ENCODE results near the gene FADS6. TPM values are rescaled to one million over a fixed set of nuclear protein-coding genes. Genes with fewer than 3 reads are reported as not detected.

The FADS6 gene
- total RNA-seq, 1 experiment from 2014 or later, result not detected

DNA sequence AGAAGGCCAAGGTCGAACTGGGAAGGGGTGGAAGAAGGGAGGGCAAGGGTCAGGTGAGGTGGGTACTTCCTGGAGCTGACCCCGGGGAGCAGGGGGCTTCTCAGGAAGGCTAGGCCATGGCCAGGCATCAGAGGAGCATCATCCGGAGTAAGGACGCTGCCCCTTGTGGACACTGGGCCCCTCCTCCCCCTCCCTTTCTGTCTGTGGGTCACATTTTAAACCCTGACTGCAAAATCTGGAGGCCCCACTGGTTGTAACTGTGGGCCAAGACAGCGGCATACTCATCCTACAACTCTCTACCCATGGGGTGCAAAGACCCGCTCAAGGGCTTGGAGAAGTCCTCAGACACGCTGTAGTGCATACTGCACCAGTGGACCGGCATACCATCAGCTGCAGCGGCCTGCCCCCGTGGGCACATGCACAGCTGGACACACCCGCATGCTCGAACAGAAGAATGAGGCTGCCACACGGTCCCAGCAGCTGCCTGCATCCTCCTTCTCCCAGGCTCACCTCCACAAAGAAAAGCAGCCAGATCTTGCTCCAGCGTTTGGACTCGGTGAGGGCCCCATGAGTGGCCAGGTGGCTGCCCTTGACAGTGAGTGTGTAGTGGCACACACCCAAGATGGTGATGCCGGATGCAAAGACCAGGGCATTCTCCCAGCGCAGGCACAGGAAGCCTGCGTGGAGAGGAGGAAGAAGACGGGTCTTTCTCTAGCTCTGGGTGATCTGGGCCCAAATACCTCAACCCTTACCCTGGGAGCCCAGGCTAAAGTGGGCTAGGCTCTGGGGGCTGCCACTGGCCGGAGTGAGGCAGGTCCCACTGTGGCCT, 1.2 kb downstream of the FADS6 start:
- Histone ChIP-seq H3K36me3 (no peaks in the 10 kb centered on the region), H3K9me3 (replicated peaks) (no peaks in the 10 kb centered on the region; the same call in 1 of the 2 replicates), H3K4me1 (replicated peaks) (no peaks in the 10 kb centered on the region), H3K27me3 (replicated peaks) (peaks cover 94% of the 10 kb centered on the region), H3K4me3 (no peak overlapping the region), H3K27ac (no peak overlapping the region)
- no peak for DNase-seq (ENCODE audit: low read depth in 1 of 2, low spot score in 2 of 2)

DNA sequence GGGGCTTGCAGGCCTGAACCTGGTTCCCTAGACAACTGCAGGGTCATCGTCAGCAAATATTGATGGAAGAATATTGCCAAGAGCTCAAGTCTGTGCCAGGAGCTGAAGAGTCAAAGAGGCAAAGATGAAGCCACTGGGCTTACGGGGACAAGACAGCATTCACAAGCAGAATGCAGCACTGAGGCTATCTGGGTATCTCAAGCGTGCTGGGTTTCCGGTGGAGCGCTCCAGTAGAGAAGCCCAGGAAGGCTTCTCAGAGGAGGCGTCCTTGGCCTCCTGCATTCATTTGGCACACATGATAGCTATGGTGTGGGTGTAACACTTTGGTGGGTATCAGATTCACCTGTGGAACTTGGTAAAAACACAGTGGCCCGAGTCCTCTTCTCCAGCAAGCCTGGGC, 2.9 kb downstream of the FADS6 start:
- Histone ChIP-seq H3K36me3 (no peaks in the 10 kb centered on the region), H3K4me1 (replicated peaks) (no peaks in the 10 kb centered on the region), H3K4me3 (no peak overlapping the region), H3K27ac (no peak overlapping the region), H3K9me3 (replicated peaks) (no peaks in the 10 kb centered on the region; the same call in 1 of the 2 replicates), H3K27me3 (replicated peaks) (peaks cover 90% of the 10 kb centered on the region)
- DNase-seq (ENCODE audit: low read depth in 1 of 2, low spot score in 2 of 2), result no peak

DNA sequence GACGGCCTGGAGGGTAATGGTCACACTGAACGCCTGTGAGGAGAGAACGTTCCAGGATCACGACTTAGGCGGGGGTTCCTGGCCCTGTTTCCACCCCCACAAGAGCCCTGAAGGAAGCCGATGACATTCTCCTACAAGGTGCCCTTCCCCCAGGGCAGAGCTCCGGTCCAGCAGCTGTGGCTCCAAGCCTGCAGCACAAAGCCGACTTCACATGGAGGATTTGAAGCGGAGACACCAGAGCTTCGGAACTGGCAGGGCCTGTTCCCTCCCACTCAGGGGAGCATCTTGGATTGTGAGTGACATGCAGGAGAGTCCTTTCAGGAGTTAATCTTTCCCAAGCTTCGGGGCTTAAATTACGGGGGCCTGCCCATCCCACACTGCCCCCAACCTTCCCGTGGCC, 5.0 kb downstream of the FADS6 start:
- Histone ChIP-seq H3K36me3 (no peaks in the 10 kb centered on the region), H3K4me1 (replicated peaks) (no peaks in the 10 kb centered on the region), H3K9me3 (replicated peaks) (no peaks in the 10 kb centered on the region; the same call in 1 of the 2 replicates), H3K27me3 (replicated peaks) (peaks cover 88% of the 10 kb centered on the region), H3K27ac (no peak overlapping the region), H3K4me3 (no peak overlapping the region)
- DNase-seq (ENCODE audit: low read depth in 1 of 2, low spot score in 2 of 2), result no peak

DNA sequence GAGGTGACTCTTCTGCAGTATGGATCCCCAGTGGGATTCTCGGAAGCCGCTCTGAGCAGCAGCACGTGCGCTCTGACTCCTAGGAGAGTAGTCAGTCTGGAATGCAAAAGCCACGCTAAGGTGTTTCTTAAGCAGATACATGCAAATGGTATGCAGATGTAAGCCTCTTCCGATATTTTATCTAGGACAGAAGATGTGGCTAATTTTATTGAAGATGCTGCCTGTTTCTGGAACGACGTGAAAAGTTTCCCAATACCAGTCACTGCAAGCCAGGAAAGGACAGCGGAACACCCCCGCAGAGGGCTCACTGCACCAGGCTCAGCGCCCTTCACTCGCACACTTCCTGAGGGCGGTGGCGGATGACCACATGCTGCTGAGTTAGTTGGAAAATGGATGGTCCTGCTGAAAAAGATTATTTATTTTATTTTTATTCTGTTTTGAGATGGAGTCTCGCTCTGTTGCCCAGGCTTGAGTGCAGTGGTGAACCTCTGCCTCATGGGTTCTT, 10.1 kb downstream of the FADS6 start:
- Histone ChIP-seq H3K27ac (no peak overlapping the region), H3K4me3 (no peak overlapping the region), H3K4me1 (replicated peaks) (no peaks in the 10 kb centered on the region), H3K9me3 (replicated peaks) (no peaks in the 10 kb centered on the region), H3K27me3 (replicated peaks) (peaks cover 80% of the 10 kb centered on the region), H3K36me3 (no peaks in the 10 kb centered on the region)
- DNase-seq (ENCODE audit: low read depth in 1 of 2, low spot score in 2 of 2), result no peak

DNA sequence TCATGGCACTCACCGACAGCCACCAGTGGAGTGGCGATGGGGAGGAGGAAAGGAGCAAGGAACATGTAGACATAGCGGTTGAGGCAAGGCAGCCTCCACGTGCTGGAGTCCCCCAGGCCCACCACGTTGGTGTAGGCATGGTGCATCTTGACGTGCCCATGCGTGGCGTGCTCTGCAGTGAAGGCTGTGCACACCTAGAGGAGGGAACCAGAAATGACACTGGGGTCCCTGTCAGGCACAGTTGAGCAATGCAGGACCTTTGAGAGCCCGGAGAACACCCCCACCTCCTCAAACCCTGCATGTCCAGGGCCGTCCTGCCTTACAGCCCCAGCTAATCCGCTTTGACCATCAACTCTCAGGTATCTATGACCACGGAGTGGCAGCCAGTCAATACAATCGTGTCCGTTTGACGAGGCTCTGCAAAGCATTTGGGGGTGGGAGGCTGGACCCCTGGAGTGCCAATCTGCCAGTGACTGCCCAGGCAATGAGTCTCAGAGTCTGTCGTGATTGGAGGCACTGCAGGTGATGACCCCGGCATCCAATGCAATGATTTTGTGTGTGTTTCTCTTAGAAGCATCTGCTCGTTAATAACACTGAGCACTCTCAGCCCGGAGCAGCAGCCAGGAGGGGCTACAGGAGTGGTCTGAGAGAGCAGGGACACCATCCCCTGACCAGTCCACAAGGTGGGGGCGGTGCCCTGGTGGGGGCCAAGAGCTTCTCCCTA, 10.8 kb downstream of the FADS6 start:
- H3K27me3 ChIP-seq (replicated peaks), result peaks cover 74% of the 10 kb centered on the region
- no peaks in the 10 kb centered on the region for H3K9me3 ChIP-seq (replicated peaks)
- H3K36me3 ChIP-seq, result no peaks in the 10 kb centered on the region
- no peak overlapping the region for H3K27ac ChIP-seq
- no peak overlapping the region for H3K4me3 ChIP-seq
- H3K4me1 ChIP-seq (replicated peaks), result no peaks in the 10 kb centered on the region
- DNase-seq (ENCODE audit: low read depth in 1 of 2, low spot score in 2 of 2), result peak in 1 of 2 experiments; percentile 49

DNA sequence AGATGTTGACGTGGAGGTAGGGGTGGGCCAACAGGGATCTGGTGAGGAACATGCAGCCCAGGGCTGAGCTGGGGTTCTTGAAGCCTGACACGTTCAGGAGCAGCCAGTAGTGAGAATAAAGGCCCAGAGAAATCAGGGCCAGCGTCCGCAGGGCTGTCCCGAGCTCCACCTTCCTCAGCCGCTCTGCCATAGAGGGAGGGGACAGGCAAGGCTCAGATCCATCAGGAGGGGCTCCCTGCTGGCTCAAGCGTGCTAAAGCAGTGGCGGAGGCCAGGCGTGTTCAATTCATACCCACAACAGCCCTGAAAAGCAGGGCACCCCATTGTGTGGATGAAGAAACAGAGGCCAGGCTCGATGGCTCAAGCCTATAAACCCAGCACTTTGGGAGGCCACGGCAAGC, 12.4 kb downstream of the FADS6 start:
- Histone ChIP-seq H3K27me3 (replicated peaks) (peaks cover 60% of the 10 kb centered on the region), H3K9me3 (replicated peaks) (no peaks in the 10 kb centered on the region), H3K27ac (no peak overlapping the region), H3K4me1 (replicated peaks) (no peaks in the 10 kb centered on the region), H3K36me3 (no peaks in the 10 kb centered on the region), H3K4me3 (no peak overlapping the region)
- DNase-seq (ENCODE audit: low read depth in 1 of 2, low spot score in 2 of 2), result no peak

DNA sequence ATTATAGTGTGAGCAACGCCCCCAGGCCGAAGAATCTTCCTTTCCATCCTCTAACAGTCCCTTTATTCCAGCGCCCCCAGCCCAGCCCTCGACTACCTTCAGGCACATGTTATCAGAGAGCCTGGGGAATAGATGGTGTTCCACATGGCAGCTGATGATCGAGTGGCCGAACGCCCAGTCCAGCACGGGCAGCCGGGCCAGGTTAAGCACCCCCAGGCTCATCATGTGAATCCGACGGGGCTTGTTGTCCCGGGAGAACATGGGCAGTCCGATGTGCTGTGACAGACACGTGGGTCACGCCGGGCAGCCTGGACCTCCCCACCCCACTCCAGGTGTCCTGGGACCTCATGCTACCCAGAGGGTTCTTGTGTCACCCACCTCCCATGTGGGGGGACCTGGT, 14.1 kb downstream of the FADS6 start:
- Histone ChIP-seq H3K36me3 (no peaks in the 10 kb centered on the region), H3K27ac (no peak overlapping the region), H3K4me3 (no peak overlapping the region)

DNA sequence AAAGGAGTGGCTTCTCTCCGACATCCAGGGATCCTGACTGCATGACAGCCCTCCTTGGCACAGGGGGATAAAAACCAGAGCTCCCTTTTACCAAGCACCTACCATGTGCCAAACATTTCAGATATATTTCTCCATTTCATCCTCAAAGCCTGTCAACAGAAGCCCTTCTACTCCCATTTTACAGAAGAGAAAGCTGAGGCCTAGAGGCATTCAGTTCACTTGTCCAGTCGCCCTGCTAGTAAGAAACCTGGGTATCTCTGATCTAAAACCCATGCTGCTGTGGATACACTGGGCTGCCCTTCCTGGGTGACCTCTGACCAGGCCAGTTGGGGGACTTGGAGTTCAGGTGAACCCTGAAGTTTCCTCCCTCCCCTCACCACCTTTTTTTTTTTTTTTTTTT, 14.8 kb downstream of the FADS6 start:
- H3K27me3 ChIP-seq (replicated peaks), result peaks cover 40% of the 10 kb centered on the region
- no peaks in the 10 kb centered on the region for H3K9me3 ChIP-seq (replicated peaks)
- H3K27ac ChIP-seq, result no peak overlapping the region
- H3K4me3 ChIP-seq, result no peak overlapping the region
- peaks cover 5% of the 10 kb centered on the region for H3K4me1 ChIP-seq (replicated peaks)
- no peaks in the 10 kb centered on the region for H3K36me3 ChIP-seq
- DNase-seq (ENCODE audit: low read depth in 1 of 2, low spot score in 2 of 2), result no peak

More for the DNA sequence above, 14.1 kb downstream of the FADS6 start:
- DNase-seq (ENCODE audit: low read depth in 1 of 2, low spot score in 2 of 2), result no peak
- Histone ChIP-seq H3K27me3 (replicated peaks) (peaks cover 46% of the 10 kb centered on the region), H3K9me3 (replicated peaks) (no peaks in the 10 kb centered on the region), H3K4me1 (replicated peaks) (no peaks in the 10 kb centered on the region)

DNA sequence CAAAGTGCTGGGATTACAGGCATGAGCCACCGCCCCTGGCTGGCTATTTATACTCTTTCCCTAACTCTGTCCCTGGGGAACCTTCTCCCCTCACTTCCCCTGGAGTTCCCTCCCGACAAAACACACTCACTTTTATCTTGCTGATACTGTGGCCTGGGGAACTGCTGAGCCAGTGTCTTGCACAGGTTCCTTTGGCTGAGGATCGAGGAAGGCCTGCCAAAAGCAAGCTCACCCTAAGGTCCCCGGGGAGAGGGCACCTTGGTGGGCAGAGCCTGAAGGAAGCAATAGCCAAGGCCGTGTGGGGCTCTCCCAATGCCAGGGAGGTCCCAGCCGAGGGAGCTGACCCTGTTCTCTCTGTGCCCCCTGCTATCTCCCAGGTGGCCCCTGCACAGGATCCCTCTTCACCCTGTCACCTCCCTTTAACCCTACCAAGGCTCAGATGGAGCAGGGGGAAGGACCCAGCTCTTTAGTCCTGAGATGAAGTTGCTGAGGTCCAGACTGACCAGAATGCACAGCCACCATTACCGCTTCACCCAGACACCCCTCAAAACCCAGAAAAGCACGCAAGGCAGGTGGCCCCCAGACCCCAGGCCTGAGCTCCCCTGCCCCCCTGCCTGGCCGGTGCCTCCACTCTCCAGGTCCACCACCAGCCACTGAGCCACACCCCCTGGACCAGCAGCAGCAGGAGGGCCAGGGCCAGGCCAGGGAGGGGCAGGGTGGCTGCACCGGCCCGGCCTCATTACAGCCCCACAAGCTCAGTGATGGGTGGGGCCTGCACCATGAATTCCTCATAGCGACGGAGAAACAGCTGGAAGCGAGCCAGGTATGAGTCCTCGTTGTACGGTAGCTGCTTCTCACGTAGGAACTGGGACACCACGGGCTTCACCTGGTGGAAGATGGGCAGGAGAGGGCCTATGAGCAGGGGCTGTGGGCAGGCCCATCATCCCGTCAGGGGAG, 15.6 kb downstream of the FADS6 start:
- H3K36me3 ChIP-seq, result no peaks in the 10 kb centered on the region
- no peak overlapping the region for H3K27ac ChIP-seq
- no peak overlapping the region for H3K4me3 ChIP-seq
- H3K4me1 ChIP-seq (replicated peaks), result peaks cover 6% of the 10 kb centered on the region
- peaks cover 32% of the 10 kb centered on the region for H3K27me3 ChIP-seq (replicated peaks)
- no peaks in the 10 kb centered on the region for H3K9me3 ChIP-seq (replicated peaks)
- DNase-seq (ENCODE audit: low read depth in 1 of 2, low spot score in 2 of 2), result no peak

DNA sequence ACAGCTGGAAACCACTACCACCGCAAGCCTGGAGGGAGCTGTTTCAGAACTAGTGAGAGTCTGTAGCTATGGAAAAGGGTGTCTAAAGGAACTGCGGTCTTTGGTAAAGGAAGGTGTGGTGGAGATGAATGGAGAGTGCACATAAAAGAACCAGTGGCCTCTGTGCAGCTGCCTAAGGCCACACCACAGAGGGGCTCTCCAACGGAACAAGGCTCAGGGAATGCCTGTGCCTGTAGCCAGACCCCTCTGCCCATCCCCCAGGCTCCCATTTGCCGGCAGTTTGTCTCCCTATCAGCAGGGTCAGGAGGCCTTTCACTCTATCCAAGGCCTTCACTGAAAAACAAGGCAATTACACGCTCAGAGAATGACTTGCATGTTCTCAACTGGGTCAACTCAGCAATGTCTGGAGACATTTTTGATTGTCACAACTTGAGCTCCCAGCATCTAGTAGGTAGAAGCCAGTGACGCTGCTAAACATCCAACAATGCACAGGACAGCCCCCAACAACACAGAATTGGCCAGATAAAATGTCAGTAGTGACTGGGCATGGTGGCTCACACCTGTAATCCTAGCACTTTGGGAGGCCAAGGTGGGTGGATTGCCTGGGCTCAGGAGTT, 17.3 kb downstream of the FADS6 start:
- H3K27me3 ChIP-seq (replicated peaks), result peaks cover 20% of the 10 kb centered on the region
- no peak for DNase-seq (ENCODE audit: low read depth in 1 of 2, low spot score in 2 of 2)
- no peaks in the 10 kb centered on the region for H3K9me3 ChIP-seq (replicated peaks)
- H3K4me1 ChIP-seq (replicated peaks), result peaks cover 16% of the 10 kb centered on the region
- H3K36me3 ChIP-seq, result no peaks in the 10 kb centered on the region
- H3K4me3 ChIP-seq, result no peak overlapping the region
- H3K27ac ChIP-seq, result no peak overlapping the region

DNA sequence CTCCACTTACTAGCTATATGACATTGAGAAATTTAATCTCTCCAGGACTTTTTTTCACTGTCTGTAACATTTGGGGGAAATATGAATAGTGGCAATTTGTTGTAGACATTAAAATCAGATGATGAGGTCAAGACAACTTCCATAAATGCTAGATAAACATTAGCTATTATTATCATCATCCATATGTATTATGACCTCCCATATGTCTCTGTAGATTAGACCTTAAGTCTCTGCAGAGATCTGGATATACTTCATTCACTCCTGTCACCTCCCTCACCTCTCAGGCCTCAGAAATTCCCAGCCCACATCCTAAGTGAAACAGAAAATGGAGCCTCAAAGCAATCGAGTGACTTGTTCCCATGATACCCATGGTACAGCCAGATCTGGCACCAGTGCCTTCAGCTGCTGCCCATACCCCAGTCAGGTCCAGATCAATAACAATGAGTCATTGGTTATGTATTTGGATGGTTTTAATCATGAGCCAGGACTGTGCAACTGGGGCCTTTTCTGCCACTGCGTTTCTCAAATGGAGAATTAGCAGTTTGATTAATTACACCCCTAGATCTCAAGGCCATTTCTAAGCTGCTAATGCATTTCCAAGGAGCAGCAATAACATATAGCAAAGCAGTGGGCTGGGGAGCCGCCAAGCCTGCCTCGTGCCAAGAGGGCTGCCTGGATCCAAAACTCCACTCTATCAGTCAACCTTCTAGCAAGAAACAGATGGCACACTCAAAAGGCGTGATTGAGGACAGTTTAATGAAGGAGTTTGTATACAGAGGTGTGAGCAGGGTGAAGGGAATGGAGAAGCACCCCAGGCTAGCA, 18.1 kb downstream of the FADS6 start:
- H3K4me1 ChIP-seq (replicated peaks), result peaks cover 16% of the 10 kb centered on the region
- H3K4me3 ChIP-seq, result no peak overlapping the region
- H3K9me3 ChIP-seq (replicated peaks), result no peaks in the 10 kb centered on the region
- no peak overlapping the region for H3K27ac ChIP-seq
- no peaks in the 10 kb centered on the region for H3K36me3 ChIP-seq
- no peak for DNase-seq (ENCODE audit: low read depth in 1 of 2, low spot score in 2 of 2)
- peaks cover 13% of the 10 kb centered on the region for H3K27me3 ChIP-seq (replicated peaks)

DNA sequence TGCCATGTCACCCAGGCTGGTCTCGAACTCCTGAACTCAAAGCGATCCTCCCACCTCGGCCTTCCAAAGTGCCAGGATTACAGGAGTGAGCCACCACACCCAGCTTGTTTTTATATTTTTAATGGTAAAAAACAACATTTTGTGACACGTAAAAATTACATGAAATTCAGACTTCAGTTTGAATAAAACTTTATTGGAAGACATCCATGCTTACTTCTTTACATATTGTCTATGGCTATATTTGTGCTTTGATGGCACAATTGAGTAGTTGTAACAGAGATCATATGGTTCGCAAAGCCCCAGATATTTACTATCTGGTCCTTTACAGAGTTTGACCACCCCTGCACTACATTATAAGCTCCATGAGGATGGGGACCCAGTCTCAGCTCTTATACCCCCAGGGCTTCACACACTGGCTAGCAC, 18.8 kb downstream of the FADS6 start:
- Histone ChIP-seq H3K27me3 (replicated peaks) (peaks cover 5% of the 10 kb centered on the region), H3K4me3 (no peak overlapping the region), H3K36me3 (no peaks in the 10 kb centered on the region), H3K27ac (no peak overlapping the region), H3K4me1 (replicated peaks) (peaks cover 16% of the 10 kb centered on the region), H3K9me3 (replicated peaks) (no peaks in the 10 kb centered on the region)
- DNase-seq (ENCODE audit: low read depth in 1 of 2, low spot score in 2 of 2), result no peak

All from SJSA1 (cell line).